Caco-2 (cell line): Measurements from ENCODE around the gene LARP1. TPM values are rescaled to one million over a fixed set of nuclear protein-coding genes. Genes with fewer than 3 reads are reported as not detected.

Experiments
- BruUV-seq: library from RNA; stranded (reverse); fragments of 400-500 nt; replicated peaks from 2 replicates; lab custom pipeline; 2021; lab: Mats Ljungman, UMichigan
- CTCF ChIA-PET: fragments of 300-600 bp; sonication (Branson Sonifier 250); formaldehyde crosslinking; loops from one replicate; lab custom pipeline; 2022; ENCODE audit warnings: antibody characterized with exemption; lab: Charles Lee
- POLR2A ChIA-PET: fragments of 300-600 bp; sonication (Branson Sonifier 250); formaldehyde crosslinking; loops from one replicate; lab custom pipeline; 2022; ENCODE audit warnings: antibody characterized with exemption; lab: Charles Lee
- DNase-seq, 2 experiments: peaks; one replicate each; pipeline versions ENCODE4 v3.0.0 to v3.0.0-alpha.2; 2020 to 2022
- H3K27me3 ChIP-seq: replicated peaks from 2 replicates; pipeline ENCODE4 v1.6.0; 2011; ENCODE audit warnings: low read length; ENCODE audit not compliant: control insufficient read depth, insufficient read depth
- H3K36me3 ChIP-seq: 2 replicates; pipeline ENCODE4 v1.5.1; 2011; ENCODE audit warnings: low read length; ENCODE audit not compliant: control insufficient read depth, insufficient read depth
- H3K4me1 ChIP-seq: fragments of 250-450 bp; sonication (Bioruptor Pico); 2 replicates; pipeline ENCODE4 v1.5.1; 2020; ENCODE audit warnings: mild to moderate bottlenecking
- H3K4me3 ChIP-seq: 2 replicates; pipeline ENCODE4 v1.5.1; 2011; ENCODE audit warnings: low read depth, mild to moderate bottlenecking, control low read depth, low read length
- H3K9me3 ChIP-seq: fragments of 250-450 bp; sonication (Bioruptor Pico); 2 replicates; pipeline ENCODE4 v1.5.1; 2020; ENCODE audit warnings: mild to moderate bottlenecking, moderate library complexity
- H3K27ac Mint-ChIP-seq: one replicate; pipeline ENCODE4 v1.8.0; 2022; ENCODE audit warnings: mixed read lengths; ENCODE audit not compliant: unreplicated experiment
- H3K27me3 Mint-ChIP-seq: one replicate; pipeline ENCODE4 v1.8.0; 2022; ENCODE audit warnings: mixed read lengths; ENCODE audit not compliant: insufficient read depth, unreplicated experiment
- H3K36me3 Mint-ChIP-seq: one replicate; pipeline ENCODE4 v1.8.0; 2022; ENCODE audit warnings: mild to moderate bottlenecking, mixed read lengths; ENCODE audit not compliant: insufficient read depth, unreplicated experiment
- H3K4me1 Mint-ChIP-seq: one replicate; pipeline ENCODE4 v1.8.0; 2022; ENCODE audit warnings: low read depth, mixed read lengths; ENCODE audit not compliant: unreplicated experiment
- H3K4me3 Mint-ChIP-seq: one replicate; pipeline ENCODE4 v1.8.0; 2022; ENCODE audit warnings: mild to moderate bottlenecking, moderate library complexity, mixed read lengths; ENCODE audit not compliant: unreplicated experiment
- H3K9me3 Mint-ChIP-seq: one replicate; pipeline ENCODE4 v1.8.0; 2022; ENCODE audit warnings: mixed read lengths; ENCODE audit not compliant: unreplicated experiment
- CTCF ChIP-seq, 2 experiments: fragments of 200-600 bp in 1 of 2; IDR thresholded peaks; 1 replicate in 1 of 2; 2 replicates in 1 of 2; pipeline versions ENCODE4 v1.5.1 to v1.8.0; 2011 to 2022; ENCODE audit warnings: antibody characterized with exemption in 1 of 2, control low read depth in 1 of 2, inconsistent platforms in 1 of 2, low read depth in 1 of 2, low read length in 1 of 2, mild to moderate bottlenecking in 1 of 2, moderate library complexity in 1 of 2; ENCODE audit not compliant: insufficient read depth in 1 of 2, severe bottlenecking in 1 of 2, unreplicated experiment in 1 of 2
- intact Hi-C: fragments of 100-400 bp; cut with micrococcal nuclease; formaldehyde crosslinking; loops from one replicate; pipeline ENCODE4 v1.10.0; 2022; ENCODE audit not compliant: unreplicated experiment
- total RNA-seq: library from RNA; stranded (reverse); gene quantifications from 2 replicates; pipeline ENCODE4 v1.2.3, GENCODE V29; 2022

The LARP1 gene
- total RNA-seq, 1 experiment from 2014 or later, result 372 TPM

GRCh38 chr5:154816891-154817492 is 61.8 kb downstream of the LARP1 start:
- CTCF ChIA-PET, result no interaction called here
- DNase-seq, result no peak
- BruUV-seq, result TSS peak; percentile 31

GRCh38 chr5:154817815-154818214 is 62.6 kb downstream of the LARP1 start:
- CTCF ChIA-PET, result no interaction called here
- H3K4me3 Mint-ChIP-seq, result no peak overlapping the region
- no peaks in the 10 kb centered on the region for H3K4me1 ChIP-seq

More at GRCh38 chr5:154816891-154817492, 61.8 kb downstream of the LARP1 start:
- no peak for TF ChIP-seq CTCF (IDR thresholded peaks at IDR 0.05; ENCODE audit: insufficient read depth in 1 of 2, low read depth in 1 of 2, low read length in 1 of 2, severe bottlenecking in 1 of 2, unreplicated experiment in 1 of 2)
- Histone ChIP-seq H3K9me3 (no peaks in the 10 kb centered on the region), H3K36me3 (peaks cover 9% of the 10 kb centered on the region), H3K4me1 (no peaks in the 10 kb centered on the region), H3K27me3 (no peaks in the 10 kb centered on the region), H3K4me3 (no peak overlapping the region)
- H3K4me3 Mint-ChIP-seq, result no peak overlapping the region
- peaks cover under 1% of the 10 kb centered on the region for H3K4me1 Mint-ChIP-seq
- POLR2A ChIA-PET, result no interaction called here
- H3K9me3 Mint-ChIP-seq, result no peaks in the 10 kb centered on the region
- intact Hi-C loops, result no loop called here
- no peaks in the 10 kb centered on the region for H3K27me3 Mint-ChIP-seq
- peaks cover 100% of the 10 kb centered on the region for H3K36me3 Mint-ChIP-seq
- peak overlapping the region; percentile 60 for H3K27ac Mint-ChIP-seq

GRCh38 chr5:154818471-154819116 is 63.4 kb downstream of the LARP1 start:
- intact Hi-C loops, result no loop called here
- no peak for TF ChIP-seq CTCF (IDR thresholded peaks at IDR 0.05; ENCODE audit: insufficient read depth in 1 of 2, low read depth in 1 of 2, low read length in 1 of 2, severe bottlenecking in 1 of 2, unreplicated experiment in 1 of 2)
- POLR2A ChIA-PET, result no interaction called here
- H3K9me3 ChIP-seq, result no peaks in the 10 kb centered on the region
- Mint-ChIP-seq H3K4me1 (no peaks in the 10 kb centered on the region), H3K27ac (no peak overlapping the region), H3K9me3 (no peaks in the 10 kb centered on the region), H3K36me3 (peaks cover 99% of the 10 kb centered on the region), H3K27me3 (no peaks in the 10 kb centered on the region), H3K4me3 (no peak overlapping the region)
- no TSS peak for BruUV-seq
- H3K4me3 ChIP-seq, result no peak overlapping the region
- H3K36me3 ChIP-seq, result peaks cover 5% of the 10 kb centered on the region
- CTCF ChIA-PET, result no interaction called here
- H3K4me1 ChIP-seq, result no peaks in the 10 kb centered on the region
- no peak for DNase-seq
- H3K27me3 ChIP-seq, result no peaks in the 10 kb centered on the region

More at GRCh38 chr5:154817815-154818214, 62.6 kb downstream of the LARP1 start:
- DNase-seq, result no peak
- BruUV-seq, result no TSS peak
- Histone ChIP-seq H3K36me3 (peaks cover 9% of the 10 kb centered on the region), H3K9me3 (no peaks in the 10 kb centered on the region), H3K4me3 (no peak overlapping the region), H3K27me3 (no peaks in the 10 kb centered on the region)
- Mint-ChIP-seq H3K27me3 (no peaks in the 10 kb centered on the region), H3K4me1 (no peaks in the 10 kb centered on the region), H3K9me3 (no peaks in the 10 kb centered on the region), H3K36me3 (peaks cover 99% of the 10 kb centered on the region), H3K27ac (no peak overlapping the region)
- TF ChIP-seq CTCF (IDR thresholded peaks at IDR 0.05; ENCODE audit: insufficient read depth in 1 of 2, low read depth in 1 of 2, low read length in 1 of 2, severe bottlenecking in 1 of 2, unreplicated experiment in 1 of 2), result no peak
- intact Hi-C loops, result no loop called here
- POLR2A ChIA-PET, result no interaction called here
